Measurements from ENCODE around the gene TGFB1. TPM values are rescaled to one million over a fixed set of nuclear protein-coding genes. Genes with fewer than 3 reads are reported as not detected.

Gene TGFB1
- total RNA-seq, 4 donors from 2014 or later: 11.4 to 26.9 (median 22.2) TPM

- intact Hi-C loops (cut with DNase I; ENCODE audit: low total_unique reads): no loop called here
- 60 to 67% methylated on average over 7 of the region's 7 CpGs for WGBS, 2 donors
- no peak for DNase-seq (ENCODE audit: low spot score in 2 of 2)
- TF ChIP-seq POLR2A (IDR thresholded peaks at IDR 0.05): no peak
- TF ChIP-seq CTCF (IDR thresholded peaks at IDR 0.05): no peak
- no peak overlapping the region for H3K4me3 ChIP-seq (ENCODE audit: low read depth, poor library complexity, severe bottlenecking)
Measured at GRCh38 chr19:41324231-41324702, 29.5 kb downstream of the TGFB1 start.

GRCh38 chr19:41323430-41324125 lies 30.1 kb downstream of the TGFB1 start:
- 42 to 45% methylated on average over 9 to 16 of the region's 16 CpGs for whole genome bisulfite sequencing, 2 donors
- H3K4me3 ChIP-seq (ENCODE audit: low read depth, poor library complexity, severe bottlenecking): no peak overlapping the region
- intact Hi-C loops (cut with DNase I; ENCODE audit: low total_unique reads): no loop called here
- no peak for TF ChIP-seq POLR2A (IDR thresholded peaks at IDR 0.05)
- no peak for TF ChIP-seq CTCF (IDR thresholded peaks at IDR 0.05)
- peak; percentile 75 to 95 for DNase-seq (ENCODE audit: low spot score in 2 of 2)

- no peak overlapping the region for H3K4me3 ChIP-seq (ENCODE audit: low read depth, poor library complexity, severe bottlenecking)
- intact Hi-C loops (cut with DNase I; ENCODE audit: low total_unique reads): no loop called here
- WGBS, 2 donors: 37 to 54% methylated on average over 7 of the region's 7 CpGs
Measured at GRCh38 chr19:41323023-41323422, 30.7 kb downstream of the TGFB1 start.

DNA sequence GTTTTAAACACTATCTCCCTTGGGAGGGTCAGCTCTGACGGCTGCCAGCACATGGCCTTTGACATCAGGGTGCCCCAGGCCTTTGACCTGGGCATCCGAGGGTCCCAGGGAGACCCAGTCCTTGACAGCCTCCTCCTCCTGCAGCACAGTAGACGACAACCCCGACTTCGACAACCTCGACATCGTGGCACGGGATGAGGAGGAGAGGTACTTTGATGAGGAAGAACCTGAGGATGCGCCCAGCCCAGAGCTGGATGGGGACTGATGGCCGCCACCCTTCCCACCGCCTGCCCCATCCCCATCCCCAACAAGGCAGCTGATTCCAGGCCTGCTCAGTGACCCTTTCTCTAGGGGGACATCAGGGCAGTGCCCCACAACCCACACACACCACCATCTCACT lies 31.3 kb downstream of the TGFB1 start:
- TF ChIP-seq POLR2A (IDR thresholded peaks at IDR 0.05): no peak
- TF ChIP-seq CTCF (IDR thresholded peaks at IDR 0.05): no peak
- DNase-seq (ENCODE audit: low spot score in 2 of 2): no peak
- WGBS, 2 donors: 87 to 92% methylated on average over 8 to 11 of the region's 11 CpGs
- intact Hi-C loops (cut with DNase I; ENCODE audit: low total_unique reads): no loop called here
- no peak overlapping the region for H3K4me3 ChIP-seq (ENCODE audit: low read depth, poor library complexity, severe bottlenecking)

More at GRCh38 chr19:41323023-41323422, 30.7 kb downstream of the TGFB1 start:
- DNase-seq (ENCODE audit: low spot score in 2 of 2): no peak
- TF ChIP-seq CTCF (IDR thresholded peaks at IDR 0.05) (no peak), POLR2A (IDR thresholded peaks at IDR 0.05) (no peak)

- WGBS, 2 donors: 56 to 63% methylated on average over 10 of the region's 10 CpGs
- TF ChIP-seq POLR2A (IDR thresholded peaks at IDR 0.05) (no peak), CTCF (IDR thresholded peaks at IDR 0.05) (peak in 1 of 3 donors; percentile 39)
- H3K4me3 ChIP-seq (ENCODE audit: low read depth, poor library complexity, severe bottlenecking): no peak overlapping the region
- peak in 1 of 2 donors; percentile 37 for DNase-seq (ENCODE audit: low spot score in 2 of 2)
- intact Hi-C loops (cut with DNase I; ENCODE audit: low total_unique reads): no loop called here
Measured at GRCh38 chr19:41321600-41322270, 32.0 kb downstream of the TGFB1 start.
